HCT116 (cell line): ENCODE results near the gene RLN3. TPM values are rescaled to one million over a fixed set of nuclear protein-coding genes. Genes with fewer than 3 reads are reported as not detected.

Source experiments
- ATAC-seq: fragments of 200-7000 bp; cut with Tn5 transposase; 2 replicates; pipeline ENCODE4 v1.9.1; 2020; ENCODE audit warnings: mild to moderate bottlenecking, moderate library complexity
- BruUV-seq: library from RNA; stranded (reverse); fragments of 400-500 nt; replicated peaks from 2 replicates; lab custom pipeline; 2021; lab: Mats Ljungman, UMichigan
- CTCF ChIA-PET: fragments of 300-600 bp; sonication (Branson Sonifier 250); formaldehyde crosslinking; loops from one replicate; lab custom pipeline; 2021; ENCODE audit warnings: antibody characterized with exemption; lab: Charles Lee
- POLR2A ChIA-PET: fragments of 300-600, 350-600 bp; sonication (Branson Sonifier 250); formaldehyde crosslinking; loops from one replicate; lab custom pipeline; 2021; ENCODE audit warnings: antibody characterized with exemption; lab: Charles Lee
- RAD21 ChIA-PET, 2 experiments: fragments of 300-600 bp; sonication (Branson Sonifier 250); formaldehyde crosslinking; loops; one replicate each; lab custom pipeline; 2023; ENCODE audit warnings: low total read pairs in 2 of 2; ENCODE audit not compliant: uncharacterized antibody in 2 of 2, unreplicated experiment in 2 of 2, low non-redundant PET in 1 of 2; lab: Charles Lee
- DNase-seq: peaks from one replicate; pipeline ENCODE4 v3.0.0-alpha.2; 2010; ENCODE audit warnings: low read depth, low spot score
- H2AFZ ChIP-seq: fragments of 200-600 bp; shearing (Covaris generic), sonication (generic); 2 replicates; pipeline ENCODE4 v1.6.1; 2017; ENCODE audit warnings: low read depth, mixed run types, mixed read lengths, antibody characterized with exemption, low read length; ENCODE audit not compliant: poor library complexity, severe bottlenecking
- H3K27ac ChIP-seq: 2 replicates; pipeline ENCODE4 v1.5.1; 2012; ENCODE audit warnings: low read depth, low read length
- H3K27me3 ChIP-seq: fragments of 200-600 bp; sonication (generic); 2 replicates; pipeline ENCODE4 v1.6.1; 2016; ENCODE audit warnings: mixed run types, low read length, mixed read lengths; ENCODE audit not compliant: insufficient read depth
- H3K36me3 ChIP-seq, 2 experiments: fragments of 200-500 bp in 1 of 2; fragments of 200-600 bp in 1 of 2; sonication (Bioruptor generic) in 1 of 2; sonication (generic) in 1 of 2; 2 replicates each; pipeline versions ENCODE4 v1.5.1 to v1.6.1; 2014 to 2016; ENCODE audit warnings: low read length in 2 of 2, inconsistent platforms in 1 of 2, mixed read lengths in 1 of 2, mixed run types in 1 of 2; ENCODE audit not compliant: insufficient read depth in 2 of 2, control insufficient read depth in 1 of 2
- H3K4me1 ChIP-seq, 2 experiments: fragments of 200-600 bp in 1 of 2; sonication (generic) in 1 of 2; 2 replicates each; pipeline versions ENCODE4 v1.5.1 to v1.6.1; 2012 to 2017; ENCODE audit warnings: low read length in 2 of 2, inconsistent platforms in 1 of 2, mild to moderate bottlenecking in 1 of 2, mixed read lengths in 1 of 2, mixed run types in 1 of 2, moderate library complexity in 1 of 2; ENCODE audit not compliant: insufficient read depth in 2 of 2, control insufficient read depth in 1 of 2
- H3K4me2 ChIP-seq: fragments of 200-600 bp; sonication (generic); 2 replicates; pipeline ENCODE4 v1.6.1; 2017; ENCODE audit warnings: mixed run types, low read length, mixed read lengths
- H3K4me3 ChIP-seq, 2 experiments: fragments of 200-600 bp in 1 of 2; sonication (generic) in 1 of 2; replicated peaks in 1 of 2; 2 replicates each; pipeline ENCODE4 v1.5.1; 2011 to 2016; ENCODE audit warnings: low read length in 2 of 2, control low read depth in 1 of 2, low read depth in 1 of 2, mild to moderate bottlenecking in 1 of 2, mixed read lengths in 1 of 2, mixed run types in 1 of 2
- H3K79me2 ChIP-seq: fragments of 200-600 bp; sonication (generic); 2 replicates; pipeline ENCODE4 v1.6.1; 2017; ENCODE audit warnings: mild to moderate bottlenecking, mixed run types, low read length, moderate library complexity, mixed read lengths; ENCODE audit not compliant: insufficient read depth
- H3K9ac ChIP-seq: fragments of 200-600 bp; sonication (generic); 2 replicates; pipeline ENCODE4 v1.6.1; 2016; ENCODE audit warnings: low read length, mixed read lengths
- H3K9me2 ChIP-seq: fragments of 200-600 bp; sonication (generic), shearing (Covaris generic); 2 replicates; pipeline ENCODE4 v1.6.1; 2017; ENCODE audit warnings: mixed run types, mild to moderate bottlenecking, moderate library complexity; ENCODE audit not compliant: insufficient read depth
- H3K9me3 ChIP-seq, 2 experiments: fragments of 200-500 bp in 1 of 2; fragments of 200-600 bp in 1 of 2; sonication (Bioruptor generic) in 1 of 2; sonication (generic) in 1 of 2; 2 replicates each; pipeline ENCODE4 v1.6.1; 2014 to 2017; ENCODE audit warnings: low read length in 2 of 2, mixed read lengths in 2 of 2, inconsistent platforms in 1 of 2, low read depth in 1 of 2, mild to moderate bottlenecking in 1 of 2, mixed run types in 1 of 2, moderate library complexity in 1 of 2; ENCODE audit not compliant: control insufficient read depth in 1 of 2, insufficient read depth in 1 of 2
- H4K20me1 ChIP-seq: fragments of 200-600 bp; sonication (generic), shearing (Covaris generic); 2 replicates; pipeline ENCODE4 v1.6.1; 2017; ENCODE audit warnings: mixed run types, mild to moderate bottlenecking, moderate library complexity; ENCODE audit not compliant: insufficient read depth
- ATF3 ChIP-seq: IDR thresholded peaks from 2 replicates; pipeline ENCODE4 v1.6.1; 2012
- CBX3 ChIP-seq: IDR thresholded peaks from 2 replicates; pipeline ENCODE4 v1.6.1; 2012; ENCODE audit warnings: low read depth
- CEBPB ChIP-seq: IDR thresholded peaks from 2 replicates; pipeline ENCODE4 v1.6.1; 2012; ENCODE audit warnings: low read depth
- CTCF ChIP-seq, 3 experiments: fragments of 200-600 bp in 1 of 3; sonication (generic) in 1 of 3; IDR thresholded peaks in 2 of 3; conservative IDR thresholded peaks in 1 of 3; 2 replicates each; pipeline ENCODE4 v1.5.1; 2012 to 2017; ENCODE audit warnings: low read depth in 2 of 3, low read length in 2 of 3, antibody characterized with exemption in 1 of 3, borderline replicate concordance in 1 of 3, control low read depth in 1 of 3, mild to moderate bottlenecking in 1 of 3, mixed read lengths in 1 of 3, mixed run types in 1 of 3, moderate library complexity in 1 of 3; ENCODE audit not compliant: insufficient read depth in 1 of 3
- EZH2phosphoT487 ChIP-seq: fragments of 200-600 bp; IDR thresholded peaks from 2 replicates; pipeline ENCODE4 v1.6.1; 2018; ENCODE audit warnings: antibody characterized with exemption, borderline replicate concordance
- FOSL1 ChIP-seq: IDR thresholded peaks from 2 replicates; pipeline ENCODE4 v1.6.1; 2012; ENCODE audit warnings: low read depth
- JUND ChIP-seq: IDR thresholded peaks from 2 replicates; pipeline ENCODE4 v1.6.1; 2012
- POLR2A ChIP-seq: IDR thresholded peaks from 2 replicates; pipeline ENCODE4 v1.7.0; 2011; ENCODE audit warnings: borderline replicate concordance; ENCODE audit not compliant: insufficient read depth, insufficient read length; ENCODE audit errors: extremely low read depth
- POLR2AphosphoS5 ChIP-seq: IDR thresholded peaks from 2 replicates; pipeline ENCODE4 v1.6.1; 2011; ENCODE audit warnings: mild to moderate bottlenecking, low read depth, low read length, moderate library complexity
- RAD21 ChIP-seq: IDR thresholded peaks from 2 replicates; pipeline ENCODE4 v1.6.1; 2012; ENCODE audit warnings: low read depth, mild to moderate bottlenecking
- REST ChIP-seq: IDR thresholded peaks from 2 replicates; pipeline ENCODE4 v1.6.1; 2012; ENCODE audit warnings: low read depth
- SIN3A ChIP-seq: IDR thresholded peaks from 2 replicates; pipeline ENCODE4 v1.6.1; 2012; ENCODE audit warnings: low read depth
- SP1 ChIP-seq: IDR thresholded peaks from 2 replicates; pipeline ENCODE4 v1.6.1; 2012; ENCODE audit warnings: low read depth
- TCF7L2 ChIP-seq: IDR thresholded peaks from 2 replicates; pipeline ENCODE4 v1.7.0; 2011; ENCODE audit warnings: borderline replicate concordance, inconsistent platforms; ENCODE audit not compliant: insufficient read depth, insufficient read length; ENCODE audit errors: extremely low read depth
- YY1 ChIP-seq: IDR thresholded peaks from 2 replicates; pipeline ENCODE4 v1.6.1; 2011; ENCODE audit warnings: low read length, low read depth, moderate library complexity, mild to moderate bottlenecking; ENCODE audit not compliant: insufficient replicate concordance; ENCODE audit errors: extremely low read depth
- ZBTB33 ChIP-seq: IDR thresholded peaks from 2 replicates; pipeline ENCODE4 v1.6.1; 2011; ENCODE audit warnings: mild to moderate bottlenecking, low read length, moderate library complexity; ENCODE audit not compliant: insufficient replicate concordance; ENCODE audit errors: extremely low read depth
- ZFX ChIP-seq: fragments of 450-650 bp; IDR thresholded peaks from 2 replicates; pipeline ENCODE4 v1.6.1; 2017
- ZNF274 ChIP-seq: fragments of 200-500 bp; sonication (Bioruptor generic); IDR thresholded peaks from 2 replicates; pipeline ENCODE4 v1.6.1; 2014; ENCODE audit warnings: mild to moderate bottlenecking, low read depth, low read length, inconsistent platforms
- intact Hi-C: fragments of 100-400 bp; cut with micrococcal nuclease; formaldehyde crosslinking; loops from 2 replicates; pipeline ENCODE4 v1.10.0; 2022
- total RNA-seq: library from RNA; stranded (reverse); gene quantifications from one replicate; pipeline ENCODE4 v1.2.1, GENCODE V29; 2021; ENCODE audit not compliant: unreplicated experiment

RLN3 gene
- total RNA-seq, 1 experiment from 2014 or later: not detected

GRCh38 chr19:13995017-13995728 lies 32.8 kb upstream of the RLN3 start:
- TF ChIP-seq SP1: no peak
- TF ChIP-seq REST: no peak
- no peak for TF ChIP-seq ATF3
- no peak for TF ChIP-seq JUND
- no peak for TF ChIP-seq FOSL1
- no peak for TF ChIP-seq CBX3
- no peak for TF ChIP-seq ZBTB33
- no peak for TF ChIP-seq CTCF (IDR thresholded peaks at IDR 0.05 in 2 of 3, conservative IDR thresholded peaks at IDR 0.05 in 1 of 3; ENCODE audit: borderline replicate concordance in 1 of 3, insufficient read depth in 1 of 3, low read depth in 2 of 3, low read length in 2 of 3)
- TF ChIP-seq YY1: no peak
- no peak for TF ChIP-seq POLR2A
- no peak for TF ChIP-seq ZNF274
- TF ChIP-seq RAD21: no peak
- TF ChIP-seq POLR2AphosphoS5: no peak
- TF ChIP-seq CEBPB: no peak
- no peak for TF ChIP-seq TCF7L2
- TF ChIP-seq EZH2phosphoT487: no peak
- TF ChIP-seq SIN3A: no peak
- no peak for TF ChIP-seq ZFX
- TF ChIP-seq, all 23 proteins: peak for 0
- RAD21 ChIA-PET: no interaction called here
- no peak overlapping the region for H3K4me2 ChIP-seq
- no peak overlapping the region for H3K4me3 ChIP-seq
- no peaks in the 10 kb centered on the region for H3K27me3 ChIP-seq
- intact Hi-C loops: no loop called here
- no peak overlapping the region for H3K27ac ChIP-seq
- H3K79me2 ChIP-seq: 0 out of 2 replicates have a peak, but pooled peaks cover 3% of the 10 kb centered on the region
- peaks cover 4 to 16% of the 10 kb centered on the region in 2 experiments; a peak in 1 of 4 replicates for H3K36me3 ChIP-seq
- H4K20me1 ChIP-seq: no peaks in the 10 kb centered on the region
- no peak overlapping the region for H3K9ac ChIP-seq
- H3K9me3 ChIP-seq: peaks cover 6 to 7% of the 10 kb centered on the region in 2 experiments; a peak in 2 of 4 replicates
- POLR2A ChIA-PET: no interaction called here
- H3K4me1 ChIP-seq: no peaks in the 10 kb centered on the region
- no peaks in the 10 kb centered on the region for H3K9me2 ChIP-seq
- CTCF ChIA-PET: no interaction called here
- ATAC-seq: no peak
- no peak overlapping the region for H2AFZ ChIP-seq
- no TSS peak for BruUV-seq
- DNase-seq: no peak
